ENCODE results near the gene KRTAP9-4. TPM values are rescaled to one million over a fixed set of nuclear protein-coding genes. Genes with fewer than 3 reads are reported as not detected.
"Not testable (repeated sequence)": the region's sequence is repeated elsewhere in the genome, so short reads cannot be mapped to it uniquely, and the experiment has no call there.

Gene KRTAP9-4
- not detected for polyA plus RNA-seq (2013, experiment 1 of 2; ENCODE audit: insufficient read length)
- polyA plus RNA-seq (2013, experiment 2 of 2; ENCODE audit: insufficient read length): not detected

GRCh38 chr17:41249637-41250240 lies at the start of gene KRTAP9-4:
Gene KRTAP9-4, plus strand, starts transcription at chr17:41249687. Its CDS starts 34 bp downstream, at chr17:41249721.
- not testable (repeated sequence) for DNase-seq

GRCh38 chr17:41211845-41212466 lies 37.5 kb upstream of the KRTAP9-4 start:
- DNase-seq: peak; percentile 23

- DNase-seq: no peak
Observed at GRCh38 chr17:41212524-41213169, 36.8 kb upstream of the KRTAP9-4 start.

- no peak for DNase-seq
Observed at GRCh38 chr17:41215681-41216080, 33.8 kb upstream of the KRTAP9-4 start.

DNA sequence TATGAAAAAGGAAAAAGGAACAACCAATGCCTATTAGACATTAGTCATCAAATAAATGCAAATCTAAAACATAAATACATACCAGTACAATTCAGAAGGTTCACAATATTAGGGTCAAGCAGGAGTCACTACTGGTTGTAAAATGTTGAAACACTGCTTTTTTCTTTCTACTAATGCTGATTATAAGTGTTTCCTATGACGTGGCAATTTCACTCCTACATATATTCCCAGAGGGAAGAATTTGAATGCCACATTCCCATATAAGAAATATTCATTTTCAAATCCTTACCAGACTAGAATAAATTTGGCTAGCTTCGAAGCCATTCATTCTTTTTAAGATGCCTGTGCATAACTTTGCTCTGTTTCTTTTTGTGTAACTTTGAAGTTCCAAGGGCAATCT lies 25.7 kb upstream of the KRTAP9-4 start:
- DNase-seq: peak; percentile 5

DNA sequence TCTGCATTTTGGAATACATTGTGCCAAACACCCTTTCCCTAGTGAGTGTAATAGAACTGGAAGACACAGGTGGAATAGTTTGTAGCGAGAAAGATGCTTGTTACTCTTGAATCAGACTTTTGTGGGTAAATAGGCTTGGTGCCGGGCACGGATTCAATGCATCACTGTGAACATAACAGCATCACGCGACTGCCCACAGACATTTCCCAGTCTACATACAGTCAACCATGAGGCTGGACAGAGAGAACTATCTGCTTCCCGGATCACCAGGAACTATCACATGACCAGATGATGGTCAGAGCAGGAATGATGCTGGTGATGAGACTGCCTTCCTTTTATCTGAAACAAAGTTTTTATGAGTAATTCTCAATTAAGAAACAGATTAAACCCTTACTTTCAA lies 23.4 kb upstream of the KRTAP9-4 start:
- no peak for DNase-seq

GRCh38 chr17:41226598-41227095 lies 22.8 kb upstream of the KRTAP9-4 start, which contains the start of gene KRTAP9-2:
Gene KRTAP9-2, plus strand, starts transcription at chr17:41226648. Its CDS starts 7 bp downstream, at chr17:41226655.
- not testable (repeated sequence) for DNase-seq

DNA sequence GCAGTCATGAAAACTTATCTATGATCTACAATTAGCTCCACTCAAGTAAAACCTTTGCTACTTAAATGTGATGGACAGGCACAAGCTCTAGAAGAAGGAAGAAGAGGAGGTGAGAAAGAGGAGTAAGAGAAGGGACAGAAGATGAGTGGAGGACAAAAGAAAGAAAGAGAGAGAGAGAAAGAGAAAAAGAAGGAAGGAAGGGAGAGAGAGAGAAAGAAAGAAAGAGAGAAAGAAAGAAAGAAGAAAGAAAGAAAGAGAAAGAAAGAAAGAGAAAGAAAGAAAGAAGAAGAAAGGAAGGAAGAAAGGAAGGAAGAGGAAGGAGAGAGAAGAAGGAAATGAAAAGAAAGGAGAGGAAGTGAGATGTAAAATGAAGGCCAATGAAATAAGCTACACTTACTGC lies 19.4 kb upstream of the KRTAP9-4 start:
- DNase-seq: no peak

- DNase-seq: no peak
Observed at GRCh38 chr17:41231731-41232130, 17.8 kb upstream of the KRTAP9-4 start.

DNA sequence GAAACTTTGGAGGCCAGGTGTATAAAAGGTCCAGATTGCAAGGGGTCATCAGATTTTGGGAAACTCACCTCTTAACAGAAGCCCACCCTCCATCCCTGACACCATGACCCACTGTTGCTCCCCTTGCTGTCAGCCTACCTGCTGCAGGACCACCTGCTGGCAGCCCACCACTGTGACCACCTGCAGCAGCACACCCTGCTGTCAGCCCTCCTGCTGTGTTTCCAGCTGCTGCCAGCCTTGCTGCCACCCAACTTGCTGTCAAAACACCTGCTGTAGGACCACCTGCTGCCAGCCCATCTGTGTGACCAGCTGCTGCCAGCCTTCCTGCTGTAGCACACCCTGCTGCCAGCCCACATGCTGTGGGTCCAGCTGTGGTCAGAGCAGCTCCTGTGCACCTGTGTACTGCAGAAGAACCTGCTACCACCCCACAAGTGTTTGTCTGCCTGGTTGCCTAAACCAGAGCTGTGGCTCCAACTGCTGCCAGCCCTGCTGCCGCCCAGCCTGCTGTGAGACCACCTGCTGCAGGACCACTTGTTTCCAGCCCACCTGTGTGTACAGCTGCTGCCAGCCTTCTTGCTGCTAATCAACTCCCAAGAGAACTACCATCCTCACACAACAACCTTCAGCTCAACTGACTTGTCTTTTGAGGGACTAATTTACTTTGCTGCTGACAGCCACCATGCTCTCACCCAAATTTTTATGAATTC lies 16.9 kb upstream of the KRTAP9-4 start, which contains the start of gene KRTAP9-3:
Gene KRTAP9-3 (plus strand): TSS at position 51 of the 707 bp plus-strand sequence. CDS start 53 bp downstream, at position 104.
- DNase-seq: not testable (repeated sequence)

- DNase-seq: not testable (repeated sequence)
Observed at GRCh38 chr17:41237116-41237515, 12.4 kb upstream of the KRTAP9-4 start.

DNA sequence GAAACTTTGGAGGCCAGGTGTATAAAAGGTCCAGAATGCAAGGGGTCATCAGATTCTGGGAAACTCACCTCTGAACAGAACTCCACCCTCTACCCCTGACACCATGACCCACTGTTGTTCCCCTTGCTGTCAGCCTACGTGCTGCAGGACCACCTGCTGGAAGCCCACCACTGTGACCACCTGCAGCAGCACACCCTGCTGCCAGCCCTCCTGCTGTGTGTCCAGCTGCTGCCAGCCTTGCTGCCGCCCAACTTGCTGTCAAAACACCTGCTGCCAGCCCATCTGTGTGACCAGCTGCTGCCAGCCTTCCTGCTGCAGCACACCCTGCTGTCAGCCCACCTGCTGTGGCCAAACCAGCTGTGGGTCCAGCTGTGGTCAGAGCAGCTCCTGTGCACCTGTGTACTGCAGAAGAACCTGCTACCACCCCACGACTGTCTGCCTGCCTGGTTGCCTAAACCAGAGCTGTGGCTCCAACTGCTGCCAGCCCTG lies 11.5 kb upstream of the KRTAP9-4 start, which contains the start of gene KRTAP9-8:
Gene KRTAP9-8 (plus strand): TSS at position 51 of the 489 bp plus-strand sequence. CDS start 53 bp downstream, at position 104.
- DNase-seq: not testable (repeated sequence)

GRCh38 chr17:41246995-41247787 lies 2.3 kb upstream of the KRTAP9-4 start:
- not testable (repeated sequence) for DNase-seq

DNA sequence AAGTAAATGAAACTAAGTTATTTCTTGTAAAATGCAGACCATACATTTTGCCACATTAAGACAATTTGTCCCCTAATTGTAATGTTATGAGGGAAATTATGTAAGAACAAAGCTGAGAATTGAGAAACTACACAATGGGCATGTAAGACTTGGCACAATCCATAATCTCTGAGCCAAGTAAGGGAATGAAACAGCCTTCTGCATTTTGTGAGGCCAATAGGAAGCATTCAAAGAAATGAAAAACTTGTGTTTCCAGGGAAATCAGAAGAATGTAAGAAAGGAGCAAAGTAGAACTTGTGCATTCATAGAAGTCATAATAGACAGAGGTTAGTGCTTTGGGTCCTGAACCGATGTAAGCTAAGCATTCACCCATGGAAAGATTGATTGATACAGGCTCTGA lies 1.8 kb downstream of the KRTAP9-4 start:
- no peak for DNase-seq

DNA sequence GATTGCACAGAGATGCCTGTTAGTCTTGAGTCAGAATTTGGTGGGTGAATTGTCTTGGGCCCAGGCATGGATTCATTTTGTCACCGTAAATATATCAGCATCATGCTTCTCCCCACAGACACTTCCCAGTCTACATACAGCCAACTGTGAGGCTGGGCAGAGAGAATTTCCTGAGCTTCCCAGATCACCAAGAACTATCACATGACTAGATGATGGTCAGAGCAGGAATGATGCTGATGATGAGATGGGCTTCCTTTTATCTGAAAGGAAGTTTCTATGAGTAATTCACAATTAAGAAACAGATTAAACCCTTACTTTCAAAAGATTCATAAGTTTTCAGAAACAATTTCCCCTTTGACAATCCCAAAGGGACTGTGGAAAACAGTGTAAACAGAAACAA lies 5.4 kb downstream of the KRTAP9-4 start:
- peak; percentile 21 for DNase-seq

DNA sequence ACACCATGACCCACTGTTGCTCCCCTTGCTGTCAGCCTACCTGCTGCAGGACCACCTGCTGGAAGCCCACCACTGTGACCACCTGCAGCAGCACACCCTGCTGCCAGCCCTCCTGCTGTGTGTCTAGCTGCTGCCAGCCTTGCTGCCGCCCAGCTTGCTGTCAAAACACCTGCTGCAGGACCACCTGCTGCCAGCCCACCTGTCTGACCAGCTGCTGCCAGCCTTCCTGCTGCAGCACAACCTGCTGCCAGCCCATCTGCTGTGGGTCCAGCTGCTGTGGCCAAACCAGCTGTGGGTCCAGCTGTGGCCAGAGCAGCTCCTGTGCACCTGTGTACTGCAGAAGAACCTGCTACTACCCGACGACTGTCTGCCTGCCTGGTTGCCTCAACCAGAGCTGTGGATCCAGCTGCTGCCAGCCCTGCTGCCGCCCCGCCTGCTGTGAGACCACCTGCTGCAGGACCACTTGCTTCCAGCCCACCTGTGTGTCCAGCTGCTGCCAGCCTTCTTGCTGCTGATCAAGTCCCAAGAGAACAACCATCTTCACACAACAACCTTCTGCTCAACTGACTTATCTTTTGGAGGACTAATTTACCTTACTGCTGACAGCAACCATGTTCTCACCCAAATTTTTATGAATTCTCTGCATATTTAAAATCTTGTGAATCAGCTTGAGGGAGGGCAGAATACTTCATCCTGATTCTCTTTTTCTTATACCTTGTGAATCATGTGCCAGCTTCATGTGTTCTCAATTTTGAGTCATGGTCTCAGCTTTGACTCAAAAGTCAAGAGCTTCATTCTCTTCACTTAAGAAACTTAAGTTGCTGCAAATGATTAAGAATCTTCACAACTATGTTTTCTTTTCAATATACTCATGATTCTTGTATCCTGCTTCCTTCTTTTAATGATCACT lies 6.1 kb downstream of the KRTAP9-4 start, which contains the start of gene KRTAP9-9:
Gene KRTAP9-9 (plus strand): TSS at position 4 of the 910 bp plus-strand sequence.
- DNase-seq: peak; percentile 65

GRCh38 chr17:41256291-41256685 lies 6.8 kb downstream of the KRTAP9-4 start:
- peak; percentile 51 for DNase-seq

GRCh38 chr17:41258406-41258805 lies 8.9 kb downstream of the KRTAP9-4 start:
- DNase-seq: no peak

DNA sequence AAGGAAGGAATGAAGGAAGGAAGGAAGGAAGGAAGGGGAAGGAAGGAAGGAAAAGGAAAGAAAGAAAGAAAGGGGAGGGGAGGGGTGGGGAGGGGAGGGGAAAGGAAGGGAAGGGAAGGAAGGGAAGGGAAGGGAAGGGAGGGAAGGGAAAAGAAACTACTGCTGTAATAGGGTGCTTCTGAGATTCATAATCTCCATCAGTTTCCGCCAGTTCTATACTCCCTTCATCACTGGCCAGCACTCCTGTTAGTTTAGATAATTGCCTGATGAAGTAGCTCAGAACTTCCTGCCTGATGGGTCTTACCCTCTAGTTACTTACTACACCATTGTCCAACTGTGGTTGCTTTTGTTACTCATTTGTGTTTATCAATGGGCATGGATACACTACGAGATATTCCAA lies 13.7 kb downstream of the KRTAP9-4 start:
- no peak for DNase-seq

DNA sequence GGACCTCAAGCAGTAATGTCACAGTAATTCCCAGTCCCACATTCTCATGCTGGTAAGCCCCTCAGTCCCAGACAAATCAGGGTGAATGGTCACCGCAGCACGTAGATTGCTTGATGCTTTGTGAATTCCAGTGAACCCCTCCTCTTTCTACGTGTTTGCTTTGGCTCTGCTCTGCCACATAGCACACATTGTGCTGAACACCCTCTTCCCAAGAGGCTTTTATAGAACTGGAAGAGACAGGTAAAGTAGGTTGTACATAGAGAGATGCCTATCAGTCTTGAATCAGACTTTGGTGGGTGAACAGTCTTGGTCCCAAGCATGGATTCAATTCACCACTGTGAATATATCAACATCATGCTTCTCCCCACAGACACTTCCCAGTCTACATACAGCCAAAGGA lies 15.1 kb downstream of the KRTAP9-4 start:
- DNase-seq: no peak
